Transverse colon (tissue), 4 donors: ENCODE measurements around the gene PRSS58.

Source experiments
- EP300 ChIP-seq: sonication (generic); formaldehyde crosslinking; IDR thresholded peaks from one replicate; pipeline ENCODE4 v1.6.1; 2017; ENCODE audit warnings: antibody characterized with exemption, low read depth
- POLR2A ChIP-seq: fragments of 450-650 bp; IDR thresholded peaks from one replicate; pipeline ENCODE4 v1.6.1; 2016; ENCODE audit warnings: antibody characterized with exemption, mild to moderate bottlenecking, moderate library complexity
- POLR2AphosphoS5 ChIP-seq, 3 donors: sonication (generic); formaldehyde crosslinking; IDR thresholded peaks; one replicate each; pipeline ENCODE4 v1.6.1; 2016; ENCODE audit warnings: antibody characterized with exemption in 3 of 3
- TF ChIP-seq, protein P1 (sequence below), 5 experiments: fragments of 200-600 bp in 3 of 5; fragments of 450-650 bp in 2 of 5; sonication (generic) in 3 of 5; IDR thresholded peaks; 1 replicate in 2 of 5; 2 replicates in 3 of 5; pipeline ENCODE4 v1.5.1; 2016 to 2017; ENCODE audit warnings: antibody characterized with exemption in 5 of 5, inconsistent platforms in 3 of 5, mild to moderate bottlenecking in 2 of 5, moderate library complexity in 1 of 5

- no peak for TF ChIP-seq POLR2A
- TF ChIP-seq, protein P1, sequence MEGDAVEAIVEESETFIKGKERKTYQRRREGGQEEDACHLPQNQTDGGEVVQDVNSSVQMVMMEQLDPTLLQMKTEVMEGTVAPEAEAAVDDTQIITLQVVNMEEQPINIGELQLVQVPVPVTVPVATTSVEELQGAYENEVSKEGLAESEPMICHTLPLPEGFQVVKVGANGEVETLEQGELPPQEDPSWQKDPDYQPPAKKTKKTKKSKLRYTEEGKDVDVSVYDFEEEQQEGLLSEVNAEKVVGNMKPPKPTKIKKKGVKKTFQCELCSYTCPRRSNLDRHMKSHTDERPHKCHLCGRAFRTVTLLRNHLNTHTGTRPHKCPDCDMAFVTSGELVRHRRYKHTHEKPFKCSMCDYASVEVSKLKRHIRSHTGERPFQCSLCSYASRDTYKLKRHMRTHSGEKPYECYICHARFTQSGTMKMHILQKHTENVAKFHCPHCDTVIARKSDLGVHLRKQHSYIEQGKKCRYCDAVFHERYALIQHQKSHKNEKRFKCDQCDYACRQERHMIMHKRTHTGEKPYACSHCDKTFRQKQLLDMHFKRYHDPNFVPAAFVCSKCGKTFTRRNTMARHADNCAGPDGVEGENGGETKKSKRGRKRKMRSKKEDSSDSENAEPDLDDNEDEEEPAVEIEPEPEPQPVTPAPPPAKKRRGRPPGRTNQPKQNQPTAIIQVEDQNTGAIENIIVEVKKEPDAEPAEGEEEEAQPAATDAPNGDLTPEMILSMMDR (IDR thresholded peaks at IDR 0.05) = no peak
- TF ChIP-seq EP300 = no peak
- no peak for TF ChIP-seq POLR2AphosphoS5 (IDR thresholded peaks at IDR 0.05)
Measured at GRCh38 chr7:142240546-142240945, 17.3 kb downstream of the PRSS58 start.
